ENCODE results near the gene LATS2.

Gene LATS2

DNA sequence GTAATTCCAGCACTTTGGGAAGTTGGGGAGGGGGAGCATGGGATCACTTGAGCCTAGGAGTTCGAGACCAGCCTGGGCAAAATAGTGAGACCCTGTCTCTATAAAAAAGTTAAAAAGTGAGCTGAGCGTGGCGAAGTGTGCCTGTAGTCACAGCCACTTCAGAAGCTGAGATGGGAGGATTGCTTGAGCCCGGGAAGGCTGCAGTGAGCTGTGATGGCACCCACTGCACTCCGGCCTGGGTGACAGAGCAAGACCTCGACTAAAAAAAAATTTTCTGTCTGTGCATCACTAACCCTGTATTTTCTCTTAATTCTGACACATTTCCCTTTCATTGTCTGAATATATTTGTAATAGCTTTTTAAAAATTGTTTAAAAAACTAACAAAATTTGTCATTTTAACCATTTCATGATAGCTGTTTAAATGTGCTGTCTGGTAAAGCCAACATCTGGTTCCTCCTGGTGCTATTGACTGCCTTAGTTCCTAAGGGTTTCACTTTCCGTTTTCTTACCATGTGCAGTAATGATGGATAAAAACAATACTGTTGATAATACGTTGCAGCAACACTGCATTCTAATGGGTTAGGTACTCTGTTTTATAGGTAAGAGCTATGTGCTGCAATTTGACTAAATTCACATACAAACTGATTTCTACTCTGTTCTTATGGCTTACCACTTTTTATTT lies 29.7 kb downstream of the LATS2 start:
- Mint-ChIP-seq H3K36me3 (no peaks in the 10 kb centered on the region), H3K27ac (no peak overlapping the region), H3K27me3 (peaks cover 6% of the 10 kb centered on the region), H3K4me3 (no peak overlapping the region), H3K9me3 (peaks cover 2% of the 10 kb centered on the region), H3K4me1 (peaks cover 4% of the 10 kb centered on the region)
- DNase-seq: no peak
- CTCF ChIA-PET: no interaction called here

DNA sequence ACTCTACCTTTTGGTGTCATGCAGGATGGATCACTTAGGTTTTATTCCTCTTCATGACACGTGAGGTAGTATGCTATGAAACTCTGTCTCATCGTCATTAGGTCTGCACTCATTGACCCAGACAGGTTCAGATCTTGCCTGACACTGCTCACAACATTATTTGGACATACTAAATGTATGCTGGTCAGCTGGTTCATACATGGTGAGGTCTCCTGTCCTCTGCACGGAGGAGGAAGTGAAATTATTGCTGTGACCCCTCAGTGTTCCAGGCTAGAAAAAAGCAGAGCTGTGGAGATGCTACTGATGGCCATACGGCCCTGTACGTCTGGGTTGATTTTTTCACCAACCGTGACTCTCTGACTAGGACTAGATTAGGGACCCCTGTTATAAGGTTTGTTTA lies 35.8 kb downstream of the LATS2 start:
- no peaks in the 10 kb centered on the region for H3K4me1 Mint-ChIP-seq
- no peak overlapping the region for H3K4me3 Mint-ChIP-seq
- H3K9me3 Mint-ChIP-seq: peaks cover 2% of the 10 kb centered on the region
- H3K36me3 Mint-ChIP-seq: no peaks in the 10 kb centered on the region
- CTCF ChIA-PET: no interaction called here
- H3K27me3 Mint-ChIP-seq: no peaks in the 10 kb centered on the region
- H3K27ac Mint-ChIP-seq: no peak overlapping the region
- no peak for DNase-seq

DNA sequence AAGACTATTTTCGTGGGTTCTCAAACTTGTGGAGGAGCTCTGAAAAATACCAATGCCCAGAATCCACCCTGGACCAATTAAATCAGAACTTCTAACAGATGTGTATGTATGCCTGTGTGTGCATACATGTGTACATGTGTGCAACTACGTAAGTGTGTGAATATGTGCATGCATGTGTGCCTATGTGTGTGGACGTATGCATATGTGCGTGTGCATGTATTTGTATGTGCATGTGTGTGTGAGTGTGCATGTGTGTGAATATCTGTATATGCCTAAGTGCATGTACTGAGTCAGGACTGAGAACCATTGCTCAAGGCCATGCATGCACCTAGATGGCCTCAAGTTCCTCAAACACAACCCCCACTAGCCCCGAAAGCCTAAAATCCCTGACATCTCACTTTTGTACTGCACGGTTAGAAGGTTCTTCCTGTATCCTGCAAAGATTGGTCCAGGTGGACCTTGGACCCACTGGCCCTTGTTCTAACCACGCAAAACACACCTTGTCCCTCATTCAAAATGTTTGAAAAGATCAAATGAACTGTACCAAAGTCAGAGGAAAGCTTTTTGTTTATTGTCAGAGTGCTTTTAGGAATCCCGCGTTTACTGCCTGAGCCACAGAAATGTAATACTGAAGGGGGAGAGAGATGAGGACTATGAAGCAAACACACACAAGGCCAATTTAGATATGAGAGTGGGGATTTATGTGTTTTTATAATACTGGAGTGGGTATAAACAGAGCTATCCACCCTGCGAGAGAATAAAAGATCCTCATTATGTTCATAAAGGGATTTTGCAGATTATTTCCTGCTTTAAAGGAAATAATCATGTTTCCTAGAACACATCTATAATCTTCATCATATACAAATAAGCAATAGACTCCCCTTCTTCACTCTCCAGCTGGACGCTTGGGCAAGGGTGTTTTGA lies 39.1 kb downstream of the LATS2 start:
- H3K27ac Mint-ChIP-seq: no peak overlapping the region
- H3K36me3 Mint-ChIP-seq: no peaks in the 10 kb centered on the region
- CTCF ChIA-PET: interaction anchor here (0.8 kb wide), 1 partner anchor 678 kb away, joined by 4 read pairs; no protein-coding TSS in a partner anchor
- H3K4me1 Mint-ChIP-seq: peaks cover 10% of the 10 kb centered on the region
- H3K4me3 Mint-ChIP-seq: no peak overlapping the region
- H3K9me3 Mint-ChIP-seq: no peaks in the 10 kb centered on the region
- no peaks in the 10 kb centered on the region for H3K27me3 Mint-ChIP-seq
- DNase-seq: no peak

DNA sequence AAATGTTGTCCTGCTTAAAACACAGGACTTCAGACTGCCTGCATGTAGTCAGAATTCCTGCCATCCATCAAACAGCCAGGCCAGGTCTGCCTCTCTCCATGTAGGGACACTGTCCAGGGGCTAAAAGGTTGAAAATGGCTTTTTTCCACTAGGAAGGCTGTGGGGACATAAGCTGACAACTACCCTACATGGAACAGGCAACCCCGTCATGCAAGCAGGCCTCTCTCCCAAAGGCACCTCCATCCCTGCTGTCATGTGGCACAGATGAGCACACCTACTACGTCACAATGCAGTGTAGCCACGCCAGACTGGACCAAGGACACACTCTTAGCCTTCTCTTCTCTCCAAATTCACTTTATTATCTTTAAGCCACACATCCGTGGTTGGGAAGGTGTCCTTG lies 40.8 kb downstream of the LATS2 start:
- CTCF ChIA-PET: no interaction called here
- Mint-ChIP-seq H3K27me3 (no peaks in the 10 kb centered on the region), H3K36me3 (no peaks in the 10 kb centered on the region), H3K4me1 (peaks cover 20% of the 10 kb centered on the region), H3K9me3 (no peaks in the 10 kb centered on the region), H3K27ac (no peak overlapping the region), H3K4me3 (no peak overlapping the region)
- no peak for DNase-seq

DNA sequence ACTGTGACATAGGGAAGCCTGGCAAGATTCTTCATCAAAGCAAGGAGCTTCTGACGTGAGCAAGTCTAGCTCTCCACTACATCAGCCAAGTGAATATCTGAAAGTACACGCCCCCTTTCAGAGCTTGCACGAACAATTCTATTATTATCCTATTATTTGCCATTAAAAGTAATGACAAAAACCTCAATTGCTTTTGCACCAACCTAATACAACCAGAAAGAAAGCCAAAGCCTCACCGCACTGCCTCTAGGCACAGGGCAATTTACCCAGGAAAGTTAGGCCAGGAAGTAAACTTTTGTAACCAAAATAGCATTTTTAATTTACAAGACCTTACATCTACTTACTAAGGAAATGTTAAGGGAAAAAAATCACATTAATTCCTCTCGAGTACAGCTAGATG lies 41.2 kb downstream of the LATS2 start:
- Mint-ChIP-seq H3K27me3 (no peaks in the 10 kb centered on the region), H3K4me1 (peaks cover 20% of the 10 kb centered on the region), H3K36me3 (no peaks in the 10 kb centered on the region), H3K9me3 (no peaks in the 10 kb centered on the region), H3K4me3 (no peak overlapping the region), H3K27ac (no peak overlapping the region)
- CTCF ChIA-PET: no interaction called here
- no peak for DNase-seq

DNA sequence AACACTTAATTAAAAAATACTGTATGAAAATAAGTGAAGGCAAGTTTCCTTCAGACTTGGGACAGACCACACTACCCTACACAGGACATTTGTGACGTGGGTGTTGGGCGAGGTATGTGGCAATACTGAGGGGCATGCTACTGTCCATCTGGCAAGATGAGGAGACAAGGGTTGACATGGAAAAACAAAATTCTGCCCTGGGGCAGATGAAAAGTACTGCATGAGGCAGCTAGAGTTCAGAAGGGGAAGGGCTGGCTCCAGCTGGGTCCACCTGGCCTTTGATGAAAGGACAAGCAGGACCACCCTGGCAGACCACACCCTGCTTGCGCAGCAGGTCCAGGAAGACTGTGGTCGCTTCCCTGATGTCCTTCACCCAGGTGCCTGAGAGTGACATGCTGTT lies 43.2 kb downstream of the LATS2 start:
- Mint-ChIP-seq H3K27me3 (peaks cover 4% of the 10 kb centered on the region), H3K36me3 (no peaks in the 10 kb centered on the region), H3K27ac (no peak overlapping the region), H3K9me3 (no peaks in the 10 kb centered on the region), H3K4me3 (no peak overlapping the region), H3K4me1 (peaks cover 20% of the 10 kb centered on the region)
- DNase-seq: no peak
- CTCF ChIA-PET: interaction anchor here (0.6 to 0.8 kb wide), 2 partner anchors 21 to 24 kb away, joined by 3 to 4 read pairs; no protein-coding TSS in a partner anchor

DNA sequence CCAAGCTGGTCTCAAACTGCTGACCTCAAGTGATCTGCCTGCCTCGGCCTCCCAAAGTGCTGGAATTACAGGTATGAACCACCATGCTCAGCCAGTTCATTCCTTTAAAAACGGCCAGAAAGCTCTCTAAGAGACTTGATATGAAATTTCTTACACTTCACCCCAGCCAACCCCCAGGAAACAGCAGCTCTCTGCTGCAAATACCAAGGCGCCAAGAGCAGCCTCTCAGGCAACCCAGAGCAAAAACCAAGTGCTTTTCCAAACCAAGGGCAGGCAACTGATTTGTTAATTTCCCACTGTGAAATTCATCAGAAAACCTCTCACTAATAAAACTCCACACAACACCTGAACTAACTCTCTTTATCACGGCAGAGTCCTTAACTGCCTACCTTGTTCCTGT lies 44.9 kb downstream of the LATS2 start:
- H3K36me3 Mint-ChIP-seq: no peaks in the 10 kb centered on the region

DNA sequence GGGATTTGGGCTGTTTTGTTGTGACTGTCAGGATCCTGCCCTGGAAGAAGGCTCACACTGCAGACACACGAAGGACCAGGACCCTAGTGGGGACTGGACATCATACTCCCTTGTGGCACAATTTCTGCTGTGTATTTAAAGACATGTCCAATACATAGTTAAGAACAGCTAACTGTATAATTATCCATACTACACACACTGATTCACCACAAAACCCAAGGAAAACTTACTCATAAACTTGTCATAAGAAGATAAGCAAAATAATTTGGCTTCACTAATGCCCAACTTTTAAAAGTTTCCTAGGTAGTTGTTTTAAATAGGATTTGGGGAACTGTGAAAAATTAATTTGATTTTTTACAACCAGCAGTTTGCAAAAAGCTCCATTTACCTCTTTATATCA lies 46.1 kb downstream of the LATS2 start:
- no peak for DNase-seq
- peaks cover 1% of the 10 kb centered on the region for H3K36me3 Mint-ChIP-seq
- H3K27me3 Mint-ChIP-seq: peaks cover 4% of the 10 kb centered on the region
- H3K4me1 Mint-ChIP-seq: peaks cover 29% of the 10 kb centered on the region
- no peak overlapping the region for H3K27ac Mint-ChIP-seq
- no peak overlapping the region for H3K4me3 Mint-ChIP-seq
- CTCF ChIA-PET: interaction anchor here (1.2 kb wide), 1 partner anchor 462 kb away, joined by 3 read pairs; no protein-coding TSS in a partner anchor
- H3K9me3 Mint-ChIP-seq: no peaks in the 10 kb centered on the region

More for the DNA sequence above, 44.9 kb downstream of the LATS2 start:
- Mint-ChIP-seq H3K4me3 (no peak overlapping the region), H3K9me3 (no peaks in the 10 kb centered on the region), H3K27me3 (peaks cover 4% of the 10 kb centered on the region), H3K4me1 (peaks cover 20% of the 10 kb centered on the region), H3K27ac (peak overlapping the region; percentile 93)
- CTCF ChIA-PET: no interaction called here
- DNase-seq: no peak

DNA sequence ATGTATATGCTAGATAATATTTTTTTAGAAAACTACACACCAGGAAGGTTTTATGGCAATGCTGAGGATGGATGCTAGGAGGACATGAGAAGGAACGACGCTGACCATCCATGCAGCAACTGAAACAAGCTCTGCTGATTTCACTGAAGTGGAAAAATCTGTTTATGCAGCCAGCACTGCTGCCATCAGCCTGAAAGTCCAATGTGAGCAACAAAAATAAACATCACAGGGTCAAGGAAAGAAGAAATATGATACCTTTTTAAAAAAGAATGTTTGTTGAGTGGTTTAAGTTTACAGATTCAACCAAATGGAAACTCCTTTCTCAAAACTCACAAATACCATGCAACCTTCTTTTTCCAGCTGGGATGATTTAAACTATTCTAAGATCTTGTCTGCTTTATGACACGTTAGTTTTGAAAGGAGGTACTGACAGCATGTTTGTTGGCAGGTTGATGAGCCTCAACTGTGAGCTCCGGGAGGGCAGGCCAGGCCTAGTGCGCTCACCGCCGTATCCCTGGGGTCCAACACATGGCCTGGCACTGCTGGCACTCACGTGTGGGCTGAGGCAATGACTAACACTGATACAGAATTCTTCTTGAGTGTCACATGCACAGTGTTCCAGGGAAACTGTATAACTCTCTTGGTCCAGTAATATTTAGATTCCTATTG lies 46.8 kb downstream of the LATS2 start:
- no peak for DNase-seq
- Mint-ChIP-seq H3K36me3 (peaks cover 2% of the 10 kb centered on the region), H3K4me1 (peaks cover 33% of the 10 kb centered on the region), H3K27ac (no peak overlapping the region), H3K9me3 (no peaks in the 10 kb centered on the region), H3K4me3 (no peak overlapping the region), H3K27me3 (peaks cover 4% of the 10 kb centered on the region)
- CTCF ChIA-PET: interaction anchor here (1.2 kb wide), 1 partner anchor 463 kb away, joined by 3 read pairs; no protein-coding TSS in a partner anchor

DNA sequence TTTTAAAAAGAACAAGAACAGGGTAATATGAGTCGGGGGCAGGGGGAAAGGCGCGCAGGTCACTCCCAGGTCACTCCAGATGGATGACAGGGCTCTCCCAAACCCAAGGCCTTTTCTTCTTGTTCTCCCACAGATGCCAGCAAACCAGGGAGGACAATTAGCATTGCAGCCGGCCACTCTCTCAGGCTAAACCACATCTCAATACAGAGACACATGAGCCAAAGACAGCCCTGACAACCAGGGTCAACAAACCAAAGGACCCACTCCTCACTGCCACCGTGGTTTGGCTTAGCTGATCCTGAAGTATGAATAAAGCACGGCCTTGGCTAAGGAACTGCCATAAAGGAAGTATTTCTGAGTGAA lies 47.3 kb downstream of the LATS2 start:
- no peak overlapping the region for H3K4me3 Mint-ChIP-seq
- H3K36me3 Mint-ChIP-seq: peaks cover 2% of the 10 kb centered on the region
- no peak for DNase-seq
- H3K27ac Mint-ChIP-seq: no peak overlapping the region
- peaks cover 35% of the 10 kb centered on the region for H3K4me1 Mint-ChIP-seq
- H3K27me3 Mint-ChIP-seq: peaks cover 4% of the 10 kb centered on the region
- CTCF ChIA-PET: no interaction called here
- H3K9me3 Mint-ChIP-seq: no peaks in the 10 kb centered on the region

DNA sequence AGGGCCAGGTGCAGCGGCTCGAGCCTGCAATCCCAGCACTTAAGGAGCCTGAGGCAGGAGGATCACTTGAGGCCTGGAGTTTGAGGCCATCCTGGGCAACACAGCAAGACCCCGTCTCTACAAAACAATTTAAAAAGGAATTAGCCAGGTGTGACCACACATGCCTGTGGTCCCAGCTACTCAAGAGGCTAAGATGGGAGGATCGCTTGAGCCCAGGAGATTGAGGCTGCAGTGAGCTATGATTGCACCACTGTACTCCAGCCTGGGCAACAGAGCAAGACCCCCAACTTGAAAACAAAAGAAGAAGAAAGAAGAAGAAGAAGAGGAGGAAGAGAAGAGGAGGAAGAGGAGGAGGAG lies 47.7 kb downstream of the LATS2 start:
- Mint-ChIP-seq H3K27me3 (peaks cover 4% of the 10 kb centered on the region), H3K4me3 (no peak overlapping the region), H3K36me3 (peaks cover 2% of the 10 kb centered on the region), H3K4me1 (peaks cover 32% of the 10 kb centered on the region), H3K27ac (no peak overlapping the region), H3K9me3 (no peaks in the 10 kb centered on the region)
- no peak for DNase-seq
- CTCF ChIA-PET: no interaction called here

DNA sequence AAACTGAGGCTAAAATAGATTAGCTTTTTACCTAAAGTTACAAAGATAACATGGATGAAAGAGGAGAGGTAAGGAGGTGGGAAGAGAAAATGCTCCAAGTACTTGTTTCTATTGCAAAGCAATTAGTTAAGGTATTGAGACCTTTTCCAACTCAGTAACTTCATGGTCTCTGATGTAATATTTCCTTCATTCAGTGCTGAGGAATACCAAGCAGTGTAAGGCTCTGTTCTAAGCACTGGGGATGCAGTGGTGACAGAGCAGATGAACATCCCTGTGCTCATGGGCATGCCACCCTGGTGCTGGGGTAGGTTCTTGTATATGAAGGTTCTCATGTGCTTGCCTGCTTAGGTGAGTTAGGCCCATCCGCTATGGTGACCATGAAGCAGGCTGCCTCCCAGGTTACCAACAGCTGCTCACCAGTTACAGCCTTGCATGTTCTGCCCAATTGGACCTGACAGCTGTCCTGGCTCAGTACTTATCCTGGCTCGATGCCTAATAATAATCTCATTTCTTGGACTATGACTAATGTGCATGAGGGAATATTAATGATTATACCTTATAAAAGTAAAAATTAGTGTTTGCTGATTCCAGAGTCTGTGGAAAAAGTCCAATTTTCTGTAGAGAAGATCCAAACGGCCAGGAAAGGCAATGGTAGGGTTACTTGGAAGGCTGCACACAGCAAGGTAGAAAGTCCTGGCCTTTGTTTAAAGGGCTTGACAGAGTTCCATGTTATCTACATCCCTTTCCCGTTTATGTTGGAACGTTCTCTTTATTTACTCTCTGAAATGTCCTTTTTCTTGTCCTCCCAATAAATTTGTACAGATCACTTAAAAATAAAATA lies 48.3 kb downstream of the LATS2 start:
- peaks cover 2% of the 10 kb centered on the region for H3K36me3 Mint-ChIP-seq
- CTCF ChIA-PET: no interaction called here
- H3K4me3 Mint-ChIP-seq: no peak overlapping the region
- no peaks in the 10 kb centered on the region for H3K9me3 Mint-ChIP-seq
- H3K4me1 Mint-ChIP-seq: peaks cover 32% of the 10 kb centered on the region
- peaks cover 4% of the 10 kb centered on the region for H3K27me3 Mint-ChIP-seq
- DNase-seq: no peak
- no peak overlapping the region for H3K27ac Mint-ChIP-seq

DNA sequence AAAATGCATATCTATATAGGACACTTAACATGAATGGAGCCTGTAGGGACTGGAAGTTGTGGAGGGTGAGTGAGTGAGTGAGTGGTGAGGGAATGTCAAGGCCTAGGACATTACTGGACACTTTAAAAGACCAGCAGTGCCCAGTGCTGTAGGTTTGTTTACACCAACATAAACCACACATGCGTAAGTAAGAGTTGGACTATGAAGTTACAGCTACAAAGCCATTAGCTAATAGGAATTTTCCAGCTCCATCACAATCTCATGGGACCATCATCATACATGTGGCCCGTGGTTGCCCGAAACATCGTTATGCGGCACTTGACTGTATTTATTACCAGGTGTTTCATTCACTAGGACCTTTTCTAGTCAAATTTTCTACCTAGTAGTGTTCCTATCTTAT lies 49.2 kb downstream of the LATS2 start:
- no peak for DNase-seq
- H3K36me3 Mint-ChIP-seq: peaks cover 2% of the 10 kb centered on the region
- H3K27me3 Mint-ChIP-seq: peaks cover 4% of the 10 kb centered on the region
- CTCF ChIA-PET: interaction anchor here (0.6 kb wide), 1 partner anchor 8 kb away, joined by 3 read pairs; no protein-coding TSS in a partner anchor
- H3K27ac Mint-ChIP-seq: no peak overlapping the region
- H3K9me3 Mint-ChIP-seq: no peaks in the 10 kb centered on the region
- H3K4me3 Mint-ChIP-seq: no peak overlapping the region
- H3K4me1 Mint-ChIP-seq: peaks cover 24% of the 10 kb centered on the region

DNA sequence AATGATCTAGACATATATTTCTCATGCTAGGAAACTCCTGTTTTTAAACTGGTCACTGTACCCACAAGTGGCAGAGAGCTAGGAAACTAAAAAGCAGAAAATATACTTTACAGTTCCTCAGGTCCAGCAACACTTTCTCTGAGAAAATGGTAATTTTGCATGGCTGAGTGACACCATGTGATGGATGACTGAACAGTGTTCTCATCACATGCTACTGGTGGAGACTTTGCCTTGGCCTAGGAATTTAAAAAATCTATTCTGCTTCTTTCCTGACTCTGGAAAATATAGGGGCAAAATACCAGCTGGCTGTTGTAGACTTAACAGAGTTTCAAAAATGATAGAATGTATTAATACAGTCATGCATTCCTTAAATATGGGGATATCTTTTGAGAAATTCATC lies 50.0 kb downstream of the LATS2 start:
- Mint-ChIP-seq H3K27me3 (peaks cover 4% of the 10 kb centered on the region), H3K4me1 (peaks cover 16% of the 10 kb centered on the region), H3K4me3 (no peak overlapping the region), H3K9me3 (no peaks in the 10 kb centered on the region), H3K36me3 (peaks cover 2% of the 10 kb centered on the region), H3K27ac (no peak overlapping the region)
- CTCF ChIA-PET: interaction anchor here (0.6 kb wide), 1 partner anchor 1610 kb away, joined by 3 read pairs; no protein-coding TSS in a partner anchor
- no peak for DNase-seq

Data from activated naive CD4-positive, alpha-beta T cell treated with anti-CD3 and anti-CD28 coated beads, Interleukin-2, amount 10 ng/mL, durations not matched to agents 7 days and 5 days (primary cell).